OCI-LY7 (cell line): ENCODE measurements around the gene UFSP2.

Source experiments
- CTCF ChIP-seq: fragments of 200-600 bp; sonication (generic); conservative IDR thresholded peaks from 2 replicates; pipeline ENCODE4 v1.5.1; 2014; ENCODE audit warnings: mild to moderate bottlenecking, antibody characterized with exemption, low read length, moderate library complexity, mixed read lengths
- EZH2phosphoT487 ChIP-seq: fragments of 200-600 bp; sonication (generic); IDR thresholded peaks from 2 replicates; pipeline ENCODE4 v1.6.1; 2018; ENCODE audit warnings: low read depth, borderline replicate concordance, mild to moderate bottlenecking, mixed run types, antibody characterized with exemption, low read length, moderate library complexity, mixed read lengths

GRCh38 chr4:185463541-185463940 lies 37.8 kb upstream of the UFSP2 start:
- no peak for TF ChIP-seq CTCF
- no peak for TF ChIP-seq EZH2phosphoT487
